Gastroesophageal sphincter (tissue), 3 donors: Measurements from ENCODE around the gene MESD.

Experiments
- EP300 ChIP-seq: sonication (generic); formaldehyde crosslinking; IDR thresholded peaks from one replicate; pipeline ENCODE4 v1.6.1; 2017; ENCODE audit warnings: antibody characterized with exemption, mild to moderate bottlenecking
- POLR2A ChIP-seq, 2 donors: fragments of 450-650 bp; IDR thresholded peaks; one replicate each; pipeline ENCODE4 v1.6.1; 2017; ENCODE audit warnings: antibody characterized with exemption in 2 of 2, mild to moderate bottlenecking in 2 of 2, moderate library complexity in 1 of 2
- POLR2AphosphoS5 ChIP-seq: sonication (generic); formaldehyde crosslinking; IDR thresholded peaks from one replicate; pipeline ENCODE4 v1.6.1; 2017; ENCODE audit warnings: antibody characterized with exemption
- TF ChIP-seq, protein P1 (sequence below), 4 experiments: fragments of 200-600 bp in 2 of 4; fragments of 450-650 bp in 2 of 4; sonication (generic) in 1 of 4; IDR thresholded peaks; one replicate each; pipeline ENCODE4 v1.5.1; 2017 to 2019; ENCODE audit warnings: antibody characterized with exemption in 4 of 4, mild to moderate bottlenecking in 2 of 4, moderate library complexity in 2 of 4

DNA sequence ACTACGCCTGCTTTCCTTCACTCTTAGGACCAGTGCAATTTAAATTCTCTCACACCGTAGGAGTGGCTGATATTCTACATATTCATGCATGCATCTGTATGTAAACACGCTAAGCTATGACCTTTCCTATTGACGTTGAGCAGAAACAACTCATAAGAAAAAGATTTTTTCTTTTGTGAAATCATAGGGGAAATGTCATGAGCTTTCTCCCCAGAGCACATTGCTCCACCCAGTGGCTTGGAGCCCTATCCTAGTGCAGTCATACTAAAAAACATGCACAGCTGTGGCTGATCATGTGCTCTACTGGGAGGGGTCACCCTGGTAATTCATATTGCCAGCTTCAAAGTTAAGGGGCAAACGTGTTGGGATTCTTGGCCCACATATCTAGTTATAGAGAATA lies 1.8 kb upstream of the MESD start:
- TF ChIP-seq, protein P1, sequence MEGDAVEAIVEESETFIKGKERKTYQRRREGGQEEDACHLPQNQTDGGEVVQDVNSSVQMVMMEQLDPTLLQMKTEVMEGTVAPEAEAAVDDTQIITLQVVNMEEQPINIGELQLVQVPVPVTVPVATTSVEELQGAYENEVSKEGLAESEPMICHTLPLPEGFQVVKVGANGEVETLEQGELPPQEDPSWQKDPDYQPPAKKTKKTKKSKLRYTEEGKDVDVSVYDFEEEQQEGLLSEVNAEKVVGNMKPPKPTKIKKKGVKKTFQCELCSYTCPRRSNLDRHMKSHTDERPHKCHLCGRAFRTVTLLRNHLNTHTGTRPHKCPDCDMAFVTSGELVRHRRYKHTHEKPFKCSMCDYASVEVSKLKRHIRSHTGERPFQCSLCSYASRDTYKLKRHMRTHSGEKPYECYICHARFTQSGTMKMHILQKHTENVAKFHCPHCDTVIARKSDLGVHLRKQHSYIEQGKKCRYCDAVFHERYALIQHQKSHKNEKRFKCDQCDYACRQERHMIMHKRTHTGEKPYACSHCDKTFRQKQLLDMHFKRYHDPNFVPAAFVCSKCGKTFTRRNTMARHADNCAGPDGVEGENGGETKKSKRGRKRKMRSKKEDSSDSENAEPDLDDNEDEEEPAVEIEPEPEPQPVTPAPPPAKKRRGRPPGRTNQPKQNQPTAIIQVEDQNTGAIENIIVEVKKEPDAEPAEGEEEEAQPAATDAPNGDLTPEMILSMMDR (IDR thresholded peaks at IDR 0.05) = peak in 1 of 4 experiments; percentile 16
- TF ChIP-seq EP300 = no peak
- no peak for TF ChIP-seq POLR2A (IDR thresholded peaks at IDR 0.05)
- TF ChIP-seq POLR2AphosphoS5 = no peak
